Testis (tissue), 3 donors: ENCODE measurements around the gene STXBP2. TPM values are rescaled to one million over a fixed set of nuclear protein-coding genes. Genes with fewer than 3 reads are reported as not detected.

Experiments
- DNase-seq: peaks from one replicate; pipeline ENCODE4 v3.0.0-alpha.2; 2019
- H3K27ac ChIP-seq, 2 donors: fragments of 200-600 bp; sonication (generic); one replicate each; pipeline ENCODE4 v1.5.1; 2019
- H3K27me3 ChIP-seq: fragments of 200-600 bp; sonication (generic); one replicate; pipeline ENCODE4 v1.5.1; 2019
- H3K36me3 ChIP-seq: fragments of 200-600 bp; sonication (generic); one replicate; pipeline ENCODE4 v1.5.1; 2017; ENCODE audit warnings: low read depth; ENCODE audit errors: missing control alignments
- H3K4me1 ChIP-seq: fragments of 200-600 bp; sonication (generic); one replicate; pipeline ENCODE4 v1.5.1; 2019
- H3K4me3 ChIP-seq, 2 donors: fragments of 200-600 bp; sonication (generic); one replicate each; pipeline ENCODE4 v1.5.1; 2017 to 2019
- H3K9me3 ChIP-seq: fragments of 200-600 bp; sonication (generic); one replicate; pipeline ENCODE4 v1.5.1; 2017
- POLR2A ChIP-seq: fragments of 450-650 bp; IDR thresholded peaks from one replicate; pipeline ENCODE4 v1.6.1; 2017; ENCODE audit warnings: antibody characterized with exemption, mild to moderate bottlenecking, moderate library complexity
- WGBS, 2 donors: methylation state at CpG; one replicate each; pipeline ENCODE4 v1.1.5; 2018; 5-methylcytosine and 5-hydroxymethylcytosine counted together
- intact Hi-C: fragments of 100-400 bp; cut with DNase I; formaldehyde crosslinking; loops from one replicate; pipeline ENCODE4 v1.15.1; 2023; ENCODE audit warnings: low total_unique reads
- polyA plus RNA-seq: library from polyadenylated mRNA; stranded (reverse); fragments of 350-450 nt; fragmentation: Illumina TruSeq; extraction: RNeasy Lipid Tissue Mini Kit (QIAGEN cat#74804); gene quantifications from one replicate; pipeline ENCODE4 v1.2.3, GENCODE V29; 2014; ENCODE audit warnings: low read depth, low replicate concordance; ENCODE audit not compliant: insufficient read depth
- total RNA-seq, 2 donors: library from RNA; depleted of rRNA; stranded (reverse); fragments of >200 nt; gene quantifications; one replicate each; pipeline ENCODE4 v1.2.3, GENCODE V29; 2016
- TF ChIP-seq, protein P1 (sequence below), 3 experiments: fragments of 450-650 bp in 2 of 3; fragments of 200-600 bp in 1 of 3; sonication (generic) in 1 of 3; IDR thresholded peaks; one replicate each; pipeline ENCODE4 v1.5.1; 2016 to 2019; ENCODE audit warnings: antibody characterized with exemption in 3 of 3, mild to moderate bottlenecking in 2 of 3, moderate library complexity in 1 of 3

STXBP2 gene
- total and polyA plus RNA-seq, 3 donors from 2014 or later, result 135 to 156 (median 155) TPM

DNA sequence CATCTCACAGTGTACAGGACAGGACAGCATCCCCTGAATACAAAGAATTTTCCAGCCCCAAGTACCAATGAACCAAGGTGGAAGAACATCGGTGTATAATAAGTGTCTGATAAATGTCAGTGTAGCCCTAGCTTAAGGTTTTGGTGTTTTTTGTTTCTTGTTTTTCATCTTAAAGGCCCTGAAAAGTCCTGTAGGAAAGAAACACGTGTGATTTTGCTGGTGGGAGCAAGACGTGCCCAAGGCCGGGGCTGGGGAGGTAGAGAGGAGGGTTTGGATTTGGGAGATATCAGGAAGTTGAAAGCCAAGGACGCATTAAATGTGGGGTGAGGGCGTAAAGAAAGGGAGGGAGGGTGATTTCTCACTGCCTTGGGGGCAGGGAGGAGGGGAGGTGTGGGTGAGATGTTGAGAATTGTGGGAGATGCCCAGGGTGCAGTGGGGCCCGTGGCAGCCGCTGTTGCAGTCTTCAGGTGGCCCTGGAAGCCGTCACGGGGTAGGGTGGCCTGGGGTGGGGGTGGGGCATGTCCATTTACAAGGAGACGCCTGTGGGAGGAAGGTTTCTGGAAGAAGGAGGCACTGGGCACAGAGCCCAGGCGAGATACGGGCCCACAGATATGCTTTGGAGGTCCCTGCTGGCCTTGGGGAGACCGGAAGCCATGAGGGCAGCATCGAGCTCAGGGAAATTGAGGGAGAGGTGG is 34.5 kb upstream of the STXBP2 start:
- no peak for TF ChIP-seq POLR2A
- TF ChIP-seq, protein P1, sequence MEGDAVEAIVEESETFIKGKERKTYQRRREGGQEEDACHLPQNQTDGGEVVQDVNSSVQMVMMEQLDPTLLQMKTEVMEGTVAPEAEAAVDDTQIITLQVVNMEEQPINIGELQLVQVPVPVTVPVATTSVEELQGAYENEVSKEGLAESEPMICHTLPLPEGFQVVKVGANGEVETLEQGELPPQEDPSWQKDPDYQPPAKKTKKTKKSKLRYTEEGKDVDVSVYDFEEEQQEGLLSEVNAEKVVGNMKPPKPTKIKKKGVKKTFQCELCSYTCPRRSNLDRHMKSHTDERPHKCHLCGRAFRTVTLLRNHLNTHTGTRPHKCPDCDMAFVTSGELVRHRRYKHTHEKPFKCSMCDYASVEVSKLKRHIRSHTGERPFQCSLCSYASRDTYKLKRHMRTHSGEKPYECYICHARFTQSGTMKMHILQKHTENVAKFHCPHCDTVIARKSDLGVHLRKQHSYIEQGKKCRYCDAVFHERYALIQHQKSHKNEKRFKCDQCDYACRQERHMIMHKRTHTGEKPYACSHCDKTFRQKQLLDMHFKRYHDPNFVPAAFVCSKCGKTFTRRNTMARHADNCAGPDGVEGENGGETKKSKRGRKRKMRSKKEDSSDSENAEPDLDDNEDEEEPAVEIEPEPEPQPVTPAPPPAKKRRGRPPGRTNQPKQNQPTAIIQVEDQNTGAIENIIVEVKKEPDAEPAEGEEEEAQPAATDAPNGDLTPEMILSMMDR (IDR thresholded peaks at IDR 0.05), result no peak
- Histone ChIP-seq H3K4me1 (peaks cover 30% of the 10 kb centered on the region), H3K27me3 (no peaks in the 10 kb centered on the region), H3K9me3 (no peaks in the 10 kb centered on the region), H3K4me3 (no peak overlapping the region), H3K27ac (peak overlapping the region; percentile 30 to 55), H3K36me3 (no peaks in the 10 kb centered on the region)
- intact Hi-C loops, result no loop called here
- peak; percentile 92 for DNase-seq
- WGBS, 2 donors, result 22 to 38% methylated on average over 15 of the region's 15 CpGs

DNA sequence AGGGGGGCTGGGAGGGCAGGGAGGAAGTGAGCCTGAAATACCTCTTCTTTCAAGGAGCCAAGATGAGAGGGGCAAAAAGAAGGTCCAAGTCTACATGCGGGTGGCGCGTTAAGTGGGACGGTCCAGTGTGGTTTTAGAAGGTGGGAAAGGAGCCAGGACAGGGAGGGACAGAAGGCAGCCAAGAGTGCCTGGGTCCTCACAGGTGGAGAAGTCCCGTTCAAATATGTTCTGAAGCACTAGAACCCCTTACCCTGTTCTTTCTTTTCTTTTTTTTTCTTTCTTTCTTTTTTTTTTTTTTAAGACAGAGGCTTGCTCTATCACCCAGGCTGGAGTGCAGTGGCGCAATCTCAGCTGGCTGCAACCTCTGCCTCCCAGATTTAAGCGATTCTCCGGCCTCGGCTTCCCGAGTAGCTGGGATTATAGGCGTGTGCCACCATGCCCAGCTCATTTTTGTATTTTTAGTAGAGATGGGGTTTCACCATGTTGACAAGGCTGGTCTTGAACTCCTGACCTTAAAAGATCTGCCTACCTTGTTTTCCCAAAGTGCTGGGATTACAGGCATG is 33.9 kb upstream of the STXBP2 start:
- intact Hi-C loops, result no loop called here
- WGBS, 2 donors, result 13 to 34% methylated on average over 11 of the region's 11 CpGs
- Histone ChIP-seq H3K4me3 (no peak overlapping the region), H3K4me1 (peaks cover 33% of the 10 kb centered on the region), H3K36me3 (no peaks in the 10 kb centered on the region), H3K27ac (peak overlapping the region in 1 of 2 donors; percentile 55), H3K9me3 (no peaks in the 10 kb centered on the region), H3K27me3 (no peaks in the 10 kb centered on the region)
- no peak for DNase-seq
- TF ChIP-seq POLR2A, result no peak
- TF ChIP-seq, protein P1 (IDR thresholded peaks at IDR 0.05), result no peak

DNA sequence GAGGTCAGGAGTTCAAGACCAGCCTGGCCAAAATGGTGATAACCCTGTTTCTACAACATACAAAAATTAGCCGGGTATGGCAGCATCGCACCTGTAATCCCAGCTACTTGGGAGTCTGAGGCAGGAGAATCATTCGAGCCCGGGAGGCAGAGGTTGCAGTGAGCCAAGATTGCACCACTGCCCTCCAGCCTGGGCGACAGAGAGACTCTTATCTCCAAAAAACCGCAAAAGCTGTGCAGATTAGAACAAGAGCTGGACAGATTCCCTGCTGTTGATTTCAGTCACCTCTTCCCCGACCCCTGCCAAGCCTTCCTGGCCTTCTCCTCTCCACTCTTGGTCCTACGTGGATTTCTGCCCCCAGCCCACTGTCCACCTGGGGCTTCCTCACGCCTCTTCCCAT is 33.0 kb upstream of the STXBP2 start:
- intact Hi-C loops, result no loop called here

DNA sequence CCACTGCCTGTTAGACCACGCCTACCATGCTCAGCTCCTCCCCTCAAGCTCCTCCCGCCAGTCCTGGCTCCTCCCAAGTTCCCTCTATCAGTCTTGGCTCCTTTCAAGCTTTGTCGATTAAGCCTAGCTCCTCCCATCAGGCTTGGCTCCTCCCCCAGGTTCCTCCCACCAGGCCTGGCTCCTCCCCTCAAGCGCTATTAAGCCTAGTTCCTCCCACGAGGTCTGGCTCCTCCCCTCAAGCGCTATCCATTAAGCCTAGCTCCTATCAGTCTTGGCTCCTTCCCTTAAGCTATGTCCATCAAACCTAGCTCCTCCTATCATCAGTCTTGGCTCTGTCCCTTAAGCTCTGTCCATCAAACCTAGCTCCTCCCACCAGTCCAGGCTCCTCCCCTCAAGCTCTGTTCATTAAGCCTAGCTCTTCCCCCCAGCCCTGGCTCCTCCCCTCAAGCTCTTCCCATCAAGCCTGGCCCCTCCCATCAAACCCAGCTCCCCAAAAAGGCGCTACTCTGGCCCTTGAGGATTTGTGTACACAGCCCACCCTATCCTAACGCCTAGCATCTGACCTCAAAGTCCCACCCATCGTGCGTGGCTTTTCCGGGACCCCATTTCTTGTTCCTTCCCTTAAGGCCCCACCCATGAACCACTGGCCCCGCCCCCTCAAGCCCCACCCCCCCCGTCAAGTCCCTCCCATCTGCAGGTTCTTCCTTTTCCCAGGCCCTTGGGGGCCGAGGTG is 31.3 kb upstream of the STXBP2 start:
- Histone ChIP-seq H3K27me3 (no peaks in the 10 kb centered on the region), H3K9me3 (no peaks in the 10 kb centered on the region), H3K27ac (no peak overlapping the region), H3K36me3 (no peaks in the 10 kb centered on the region), H3K4me1 (peaks cover 33% of the 10 kb centered on the region), H3K4me3 (peak overlapping the region in 1 of 2 donors; percentile 31)
- intact Hi-C loops, result no loop called here
- TF ChIP-seq POLR2A, result no peak
- TF ChIP-seq, protein P1 (IDR thresholded peaks at IDR 0.05), result no peak
- peak; percentile 75 for DNase-seq
- WGBS, 2 donors, result 45 to 56% methylated on average over 14 of the region's 14 CpGs

More for the DNA sequence above, 33.0 kb upstream of the STXBP2 start:
- Histone ChIP-seq H3K4me1 (peaks cover 33% of the 10 kb centered on the region), H3K27me3 (no peaks in the 10 kb centered on the region), H3K4me3 (no peak overlapping the region), H3K36me3 (no peaks in the 10 kb centered on the region), H3K27ac (no peak overlapping the region), H3K9me3 (no peaks in the 10 kb centered on the region)
- TF ChIP-seq POLR2A, result no peak
- TF ChIP-seq, protein P1 (IDR thresholded peaks at IDR 0.05), result no peak
- DNase-seq, result no peak
- 62 to 63% methylated on average over 9 of the region's 9 CpGs for WGBS, 2 donors
